ENCODE data around the gene GALNT10. TPM values are rescaled to one million over a fixed set of nuclear protein-coding genes. Genes with fewer than 3 reads are reported as not detected.

GALNT10 gene
- total RNA-seq, 1 experiment from 2014 or later: 47.8 TPM

DNA sequence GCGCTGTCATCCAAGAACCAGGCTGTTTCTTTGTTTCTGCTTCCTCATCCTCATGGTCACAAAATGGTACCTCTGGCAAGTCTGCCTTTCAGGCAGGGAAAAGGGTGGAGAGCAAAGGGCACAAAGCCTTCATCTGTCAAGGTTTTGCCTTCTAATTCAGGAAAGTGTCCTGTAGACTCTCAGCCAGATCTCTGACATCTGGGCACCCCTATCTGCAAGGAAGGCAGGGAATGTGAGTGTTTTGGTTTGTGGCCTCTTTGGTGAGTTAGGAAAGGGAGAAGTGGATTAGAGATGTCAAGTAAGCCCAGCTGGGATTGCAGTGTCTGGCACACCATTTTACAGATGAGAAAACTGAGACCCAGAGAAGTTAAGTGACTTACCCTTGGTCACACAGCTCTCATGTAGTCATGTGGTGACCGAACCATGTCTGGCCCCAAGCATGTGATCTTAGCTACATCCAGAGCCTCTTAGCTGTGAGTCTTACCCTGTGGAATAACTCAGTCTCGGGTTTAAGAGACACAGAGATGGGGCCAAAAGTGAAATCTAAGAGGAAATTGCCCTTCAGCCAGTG lies 139.6 kb downstream of the GALNT10 start:
- in situ Hi-C loops (cut with HindIII; ENCODE audit: low sequenced_read_pairs): no loop called here
- no peak for DNase-seq (ENCODE audit: low spot score)

DNA sequence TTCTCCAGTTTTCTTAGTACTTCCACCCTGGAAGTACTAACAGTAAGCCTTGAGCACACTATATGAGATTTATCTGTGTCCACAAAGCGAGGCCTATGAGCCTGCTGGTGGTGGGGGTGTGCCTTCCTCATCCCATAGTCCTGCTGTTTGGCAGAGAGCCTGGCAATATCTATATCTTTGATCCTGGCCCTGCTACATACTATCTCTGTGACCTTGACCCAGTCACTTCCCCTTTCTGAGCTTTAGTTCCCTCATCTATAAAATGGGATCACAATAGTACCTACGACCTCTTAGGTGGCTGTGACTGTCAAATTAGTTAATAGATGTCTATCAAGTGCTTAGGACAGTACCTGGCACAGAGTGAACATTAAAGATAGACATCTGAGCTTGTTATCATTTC lies 140.7 kb downstream of the GALNT10 start:
- in situ Hi-C loops (cut with HindIII; ENCODE audit: low sequenced_read_pairs): no loop called here
- DNase-seq (ENCODE audit: low spot score): no peak

- in situ Hi-C loops (cut with HindIII; ENCODE audit: low sequenced_read_pairs): no loop called here
- no peak for DNase-seq (ENCODE audit: low spot score)
These were observed 141.4 kb downstream of the GALNT10 start for GRCh38 chr5:154331924-154332323.

DNA sequence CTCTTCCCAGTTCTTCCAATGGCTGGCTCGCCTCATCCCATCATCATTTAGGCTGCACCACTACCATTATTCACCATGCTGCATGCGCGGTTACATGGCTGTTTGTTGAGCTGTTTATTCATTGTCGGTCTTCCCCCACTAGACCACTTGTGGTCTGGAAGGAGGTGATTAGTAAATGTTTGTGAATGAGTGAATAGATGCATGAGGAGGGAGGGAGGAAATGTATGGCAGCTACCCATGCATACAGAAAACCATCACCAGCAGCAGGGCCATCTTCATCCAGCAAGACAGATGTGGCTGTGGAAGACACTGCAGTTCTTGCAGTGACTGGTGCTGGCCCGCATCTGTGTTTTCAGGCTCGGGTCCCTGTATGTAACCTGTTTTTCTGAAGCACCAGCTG lies 141.9 kb downstream of the GALNT10 start:
- in situ Hi-C loops (cut with HindIII; ENCODE audit: low sequenced_read_pairs): no loop called here

DNA sequence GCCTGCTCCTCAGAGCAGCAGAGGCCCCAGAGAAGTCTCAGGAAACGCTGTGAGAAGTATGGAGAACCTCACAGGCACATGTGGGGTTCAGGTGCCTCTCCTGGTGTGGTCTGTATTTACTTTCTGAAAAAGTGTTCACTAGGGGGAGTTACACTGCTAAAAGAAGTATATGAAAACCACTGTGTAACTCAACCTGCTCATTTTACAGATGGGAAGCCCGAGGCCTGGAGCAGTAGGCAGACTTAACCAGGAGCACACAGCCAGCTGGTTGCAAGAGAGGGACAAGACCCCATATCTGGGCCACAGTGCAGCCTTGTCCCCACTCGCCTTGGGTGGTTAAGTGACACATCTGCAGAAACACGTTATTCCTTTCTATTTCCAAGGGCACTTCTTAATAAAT lies 142.5 kb downstream of the GALNT10 start:
- in situ Hi-C loops (cut with HindIII; ENCODE audit: low sequenced_read_pairs): no loop called here
- no peak for DNase-seq (ENCODE audit: low spot score)

More for the DNA sequence above, 141.9 kb downstream of the GALNT10 start:
- DNase-seq (ENCODE audit: low spot score): no peak

DNA sequence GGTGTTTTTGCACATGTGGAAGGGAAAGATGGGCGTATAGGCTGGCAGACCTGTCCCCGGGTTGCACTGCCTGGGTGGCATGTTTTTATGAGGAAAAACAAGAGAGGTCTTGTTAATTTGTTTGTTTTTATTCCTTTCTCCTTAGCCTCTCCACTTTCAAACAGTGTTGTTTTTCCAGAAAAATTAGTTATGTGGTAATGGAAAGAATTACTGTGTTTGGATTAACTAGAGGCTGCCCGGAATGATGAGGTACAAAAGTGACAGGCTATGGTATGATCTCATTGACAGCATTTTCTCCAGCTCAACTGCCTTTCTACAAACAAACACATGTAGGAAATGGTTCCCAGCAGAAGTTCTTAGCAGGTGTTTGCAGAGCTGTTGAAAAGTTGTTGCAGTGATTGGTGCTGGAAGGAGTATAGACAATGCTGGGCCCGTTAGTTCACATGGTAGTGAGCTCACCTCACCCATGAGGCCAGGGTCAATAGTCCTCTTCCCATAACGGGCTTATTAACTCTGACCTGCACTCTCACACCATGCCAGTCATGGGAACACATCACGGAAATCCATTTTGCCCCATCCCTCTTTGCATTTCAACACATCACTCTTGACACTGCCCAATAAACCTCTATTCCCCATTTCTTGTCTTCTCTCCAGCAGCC lies 144.0 kb downstream of the GALNT10 start:
- in situ Hi-C loops (cut with HindIII; ENCODE audit: low sequenced_read_pairs): no loop called here

DNA sequence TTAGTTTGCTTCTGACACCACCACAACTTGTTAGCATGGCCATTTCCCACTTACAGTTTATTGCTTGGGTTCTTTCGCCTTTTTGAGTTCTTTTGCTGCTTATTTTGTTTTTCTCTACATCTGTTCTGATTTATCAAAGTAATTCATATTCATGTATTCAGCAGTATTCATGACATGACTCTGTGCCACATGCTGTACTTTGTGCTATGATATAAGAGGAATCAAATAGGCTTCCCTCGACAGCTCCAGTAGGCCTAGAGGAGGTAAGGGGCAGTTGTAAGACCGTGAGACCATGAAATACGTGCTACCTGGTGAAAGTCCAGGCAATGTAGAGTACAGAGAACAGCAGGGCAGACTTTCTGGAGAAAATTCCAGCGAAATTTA lies 144.5 kb downstream of the GALNT10 start:
- no peak for DNase-seq (ENCODE audit: low spot score)
- in situ Hi-C loops (cut with HindIII; ENCODE audit: low sequenced_read_pairs): no loop called here

More for the DNA sequence above, 144.0 kb downstream of the GALNT10 start:
- DNase-seq (ENCODE audit: low spot score): no peak

- DNase-seq (ENCODE audit: low spot score): no peak
- in situ Hi-C loops (cut with HindIII; ENCODE audit: low sequenced_read_pairs): no loop called here
These were observed 151.1 kb downstream of the GALNT10 start for GRCh38 chr5:154341620-154342019.

- DNase-seq (ENCODE audit: low spot score): no peak
- in situ Hi-C loops (cut with HindIII; ENCODE audit: low sequenced_read_pairs): no loop called here
These were observed 151.7 kb downstream of the GALNT10 start for GRCh38 chr5:154342211-154342610.

DNA sequence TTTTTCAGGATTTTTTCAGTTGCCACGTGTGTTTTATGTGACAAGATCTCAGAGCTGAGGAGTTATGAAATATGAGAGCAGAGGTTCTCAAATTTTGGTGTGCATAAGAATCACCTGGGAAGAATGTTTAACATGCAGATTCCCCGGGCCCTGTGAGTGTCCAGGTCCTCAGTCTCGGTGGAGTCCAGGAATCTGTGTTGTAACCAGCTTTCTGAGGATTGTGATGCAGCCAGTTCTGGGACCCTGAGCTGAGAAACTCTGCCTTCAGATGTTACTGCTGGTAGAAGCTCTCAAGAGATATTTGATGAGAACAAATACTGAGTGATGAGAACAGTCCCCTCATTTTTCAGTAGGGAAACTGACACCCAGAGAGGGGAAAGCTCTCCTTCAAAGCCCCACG lies 152.4 kb downstream of the GALNT10 start:
- DNase-seq (ENCODE audit: low spot score): no peak

DNA sequence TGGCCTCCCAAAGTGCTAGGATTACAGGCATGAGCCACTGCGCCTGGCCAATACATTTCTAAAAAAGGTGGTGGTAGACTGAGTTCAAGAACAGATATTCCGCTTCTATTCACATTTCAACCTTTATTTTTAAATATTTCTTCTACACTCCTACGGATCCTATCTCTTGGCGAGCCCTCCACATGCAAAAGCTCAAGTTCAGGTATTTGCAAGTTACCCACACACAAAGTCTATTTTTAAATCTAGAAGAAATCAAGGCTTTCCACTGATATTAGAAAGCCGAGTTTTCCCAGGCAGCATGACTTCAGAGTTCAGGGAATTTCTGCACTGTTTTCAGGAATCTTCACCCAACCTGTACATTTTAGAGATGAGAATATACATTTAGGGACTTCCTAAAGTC lies 153.9 kb downstream of the GALNT10 start:
- no peak for DNase-seq (ENCODE audit: low spot score)
- in situ Hi-C loops (cut with HindIII; ENCODE audit: low sequenced_read_pairs): no loop called here

More for the DNA sequence above, 152.4 kb downstream of the GALNT10 start:
- in situ Hi-C loops (cut with HindIII; ENCODE audit: low sequenced_read_pairs): no loop called here

GRCh38 chr5:154345255-154345952 lies 154.9 kb downstream of the GALNT10 start:
- in situ Hi-C loops (cut with HindIII; ENCODE audit: low sequenced_read_pairs): no loop called here
- DNase-seq (ENCODE audit: low spot score): no peak

GRCh38 chr5:154346427-154346826 lies 155.9 kb downstream of the GALNT10 start:
- no peak for DNase-seq (ENCODE audit: low spot score)
- in situ Hi-C loops (cut with HindIII; ENCODE audit: low sequenced_read_pairs): no loop called here

- no peak for DNase-seq (ENCODE audit: low spot score)
- in situ Hi-C loops (cut with HindIII; ENCODE audit: low sequenced_read_pairs): no loop called here
These were observed 159.2 kb downstream of the GALNT10 start for GRCh38 chr5:154349626-154350264.

DNA sequence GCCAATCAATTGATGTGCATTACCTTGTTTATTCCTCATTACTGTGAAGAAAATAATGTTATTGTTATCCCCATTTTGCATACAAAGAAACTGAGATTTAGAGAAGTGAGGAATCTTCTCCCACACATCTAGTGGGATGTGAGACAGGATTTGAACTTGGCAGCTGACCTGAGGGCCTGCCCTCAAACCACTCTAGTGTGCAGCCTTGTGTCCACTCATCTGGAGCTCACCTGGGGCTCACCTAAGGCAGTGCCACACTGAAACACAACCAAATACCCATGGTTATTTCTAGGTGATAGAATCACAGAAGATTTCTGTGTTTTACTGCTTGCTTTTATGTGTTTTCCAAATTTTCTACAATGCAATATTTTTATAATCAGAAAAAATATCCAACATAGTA lies 160.6 kb downstream of the GALNT10 start:
- no peak for DNase-seq (ENCODE audit: low spot score)
- in situ Hi-C loops (cut with HindIII; ENCODE audit: low sequenced_read_pairs): no loop called here

GRCh38 chr5:154351566-154351965 lies 161.0 kb downstream of the GALNT10 start:
- in situ Hi-C loops (cut with HindIII; ENCODE audit: low sequenced_read_pairs): no loop called here
- DNase-seq (ENCODE audit: low spot score): no peak

DNA sequence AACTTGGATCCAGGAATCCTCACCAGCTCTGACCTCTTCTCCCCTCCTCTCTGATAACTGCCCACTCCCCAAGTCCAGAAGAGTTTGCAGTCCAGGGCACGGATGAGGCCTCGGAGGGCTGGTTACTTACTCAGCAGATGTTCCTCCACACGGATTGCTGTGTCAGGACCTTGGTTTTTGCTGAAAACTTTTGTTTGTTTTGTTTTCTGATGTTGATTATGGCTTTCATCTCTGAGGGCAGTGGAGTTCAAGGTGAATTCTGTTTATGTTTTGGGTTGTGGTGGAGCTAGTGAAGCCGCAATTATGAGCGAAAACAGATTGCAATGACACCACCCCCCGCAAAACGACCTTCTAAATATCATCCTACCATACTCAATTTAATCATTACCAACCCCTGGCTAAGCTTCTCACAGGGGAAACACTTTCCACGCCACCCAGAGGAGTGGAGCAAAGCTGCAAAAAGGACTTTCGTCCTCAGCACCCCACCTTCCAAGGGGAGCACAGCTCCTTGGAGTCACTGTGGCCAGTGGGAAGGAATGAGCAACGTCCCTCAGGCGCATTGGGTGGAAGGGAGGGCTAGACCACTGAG lies 162.5 kb downstream of the GALNT10 start:
- in situ Hi-C loops (cut with HindIII; ENCODE audit: low sequenced_read_pairs): no loop called here
- DNase-seq (ENCODE audit: low spot score): no peak

- in situ Hi-C loops (cut with HindIII; ENCODE audit: low sequenced_read_pairs): no loop called here
- no peak for DNase-seq (ENCODE audit: low spot score)
These were observed 164.6 kb downstream of the GALNT10 start for GRCh38 chr5:154355129-154355611.

GRCh38 chr5:154356020-154356655 lies 165.6 kb downstream of the GALNT10 start:
- in situ Hi-C loops (cut with HindIII; ENCODE audit: low sequenced_read_pairs): no loop called here
- no peak for DNase-seq (ENCODE audit: low spot score)

All from G401 (cell line).